Activated CD4-positive, alpha-beta memory T cell treated with anti-CD3 and anti-CD28 coated beads for 36 hours (primary cell): ENCODE measurements around the gene ZC3H10. TPM values are rescaled to one million over a fixed set of nuclear protein-coding genes. Genes with fewer than 3 reads are reported as not detected.
A peak's percentile ranks its signal among the peaks of the same experiment; 100 is the strongest.

ENCODE experiments used
- CTCF ChIA-PET: fragments of 350-600 bp; sonication (Branson Sonifier 250); formaldehyde crosslinking; loops from one replicate; lab custom pipeline; 2021; ENCODE audit warnings: antibody characterized with exemption, inconsistent platforms; lab: Charles Lee
- POLR2A ChIA-PET: fragments of 350-600 bp; sonication (Branson Sonifier 250); formaldehyde crosslinking; loops from one replicate; lab custom pipeline; 2021; ENCODE audit warnings: antibody characterized with exemption; lab: Charles Lee
- DNase-seq: peaks from one replicate; pipeline ENCODE4 v3.0.0-alpha.2; 2020
- H3K27ac Mint-ChIP-seq: one replicate; pipeline ENCODE4 v1.8.0; 2021; ENCODE audit warnings: mixed read lengths
- H3K27me3 Mint-ChIP-seq: one replicate; pipeline ENCODE4 v1.8.0; 2021; ENCODE audit warnings: mixed read lengths
- H3K36me3 Mint-ChIP-seq: one replicate; pipeline ENCODE4 v1.8.0; 2021; ENCODE audit warnings: mixed read lengths
- H3K4me1 Mint-ChIP-seq: one replicate; pipeline ENCODE4 v1.8.0; 2021; ENCODE audit warnings: low read depth, mixed read lengths
- H3K4me3 Mint-ChIP-seq: one replicate; pipeline ENCODE4 v1.8.0; 2021; ENCODE audit warnings: mild to moderate bottlenecking, mixed read lengths
- H3K9me3 Mint-ChIP-seq: one replicate; pipeline ENCODE4 v1.8.0; 2021; ENCODE audit warnings: mixed read lengths
- intact Hi-C: fragments of 100-400 bp; cut with micrococcal nuclease; formaldehyde crosslinking; loops from one replicate; pipeline ENCODE4 v1.15.1; 2023
- total RNA-seq, 2 experiments: library from RNA; stranded (reverse); gene quantifications; one replicate each; pipeline ENCODE4 v1.2.3, GENCODE V29; 2021

ZC3H10 gene
- total RNA-seq, 2 experiments from 2014 or later = 5.1 to 7.2 TPM

DNA sequence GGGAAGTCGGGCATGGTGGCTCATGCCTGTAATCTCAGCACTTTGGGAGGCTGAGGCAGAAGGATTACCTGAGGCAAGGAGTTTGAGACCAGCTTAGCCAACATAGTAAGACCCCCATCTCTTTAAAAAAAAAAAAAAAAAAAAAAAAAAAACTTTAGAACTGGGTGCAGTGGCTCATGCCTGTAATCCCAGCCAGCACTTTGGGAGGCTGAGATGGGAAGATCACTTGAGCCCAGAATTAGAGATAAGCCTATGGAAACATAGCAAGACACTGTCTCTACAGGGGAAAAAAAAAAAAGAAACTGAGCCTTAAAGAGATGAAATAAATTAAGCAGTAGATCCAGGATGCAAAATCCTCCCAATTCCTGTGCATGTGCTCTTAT lies 15.4 kb upstream of the ZC3H10 start:
- Mint-ChIP-seq H3K27me3 (no peaks in the 10 kb centered on the region), H3K4me3 (peak overlapping the region; percentile 100), H3K4me1 (peaks cover 34% of the 10 kb centered on the region), H3K27ac (peak overlapping the region; percentile 97), H3K36me3 (peaks cover 32% of the 10 kb centered on the region), H3K9me3 (no peaks in the 10 kb centered on the region)
- ChIA-PET CTCF (interaction anchor here (0.7 to 4.9 kb wide), 8 partner anchors 15 to 106 kb away, joined by 3 to 60 read pairs (median 14); partner anchors contain the start of genes ERBB3, ESYT1, RPL41 and SMARCC2), POLR2A (interaction anchor here (1.1 to 6.1 kb wide), 8 partner anchors 10 to 129 kb away, joined by 3 to 101 read pairs (median 10); partner anchors contain the start of genes ERBB3, RAB5B, RPL41 and ZC3H10)
- no peak for DNase-seq
- intact Hi-C loops = loop anchor here (5.0 to 10.0 kb wide), 3 partner anchors 105 to 1118 kb away; partner anchors contain the start of genes ORMDL2, SARNP, SUOX and TESPA1

DNA sequence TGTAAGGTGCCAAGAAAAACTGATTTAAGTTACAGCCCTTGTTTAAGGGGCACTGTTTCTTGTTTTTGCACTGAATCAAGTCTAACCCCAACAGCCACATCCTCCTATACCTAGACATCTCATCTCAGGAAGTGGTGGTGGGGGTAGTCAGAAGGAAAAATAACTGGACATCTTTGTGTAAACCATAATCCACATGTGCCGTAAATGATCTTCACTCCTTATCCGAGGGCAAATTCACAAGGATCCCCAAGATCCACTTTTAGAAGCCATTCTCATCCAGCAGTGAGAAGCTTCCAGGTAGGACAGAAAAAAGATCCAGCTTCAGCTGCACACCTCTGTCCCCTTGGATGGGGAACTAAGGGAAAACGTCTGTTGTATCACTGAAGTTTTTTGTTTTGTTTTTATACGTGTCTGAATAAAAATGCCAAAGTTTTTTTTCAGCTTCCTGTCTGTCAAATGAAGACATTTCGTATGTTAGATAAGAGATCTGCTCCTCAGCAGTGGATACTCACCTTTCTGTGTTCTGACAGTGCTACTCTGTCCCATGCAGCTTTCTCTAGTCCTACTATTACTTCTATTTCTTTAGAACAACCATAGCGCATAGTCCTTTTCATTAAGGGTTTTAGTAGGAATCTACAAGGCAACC lies 14.9 kb upstream of the ZC3H10 start:
- intact Hi-C loops = loop anchor here (5.0 to 10.0 kb wide), 3 partner anchors 106 to 1118 kb away; partner anchors contain the start of genes ORMDL2, SARNP, SUOX and TESPA1
- Mint-ChIP-seq H3K9me3 (no peaks in the 10 kb centered on the region), H3K27ac (peak overlapping the region; percentile 97), H3K4me3 (peak overlapping the region; percentile 100), H3K36me3 (peaks cover 37% of the 10 kb centered on the region), H3K4me1 (peaks cover 34% of the 10 kb centered on the region), H3K27me3 (no peaks in the 10 kb centered on the region)
- ChIA-PET POLR2A (interaction anchor here (0.9 to 6.1 kb wide), 15 partner anchors 10 to 365 kb away, joined by 3 to 101 read pairs (median 5); partner anchors contain the start of genes CNPY2, ERBB3, MYL6 and ORMDL2), CTCF (interaction anchor here (0.7 to 4.9 kb wide), 12 partner anchors 14 to 531 kb away, joined by 3 to 60 read pairs (median 6); partner anchors contain the start of genes DGKA, ERBB3, ESYT1 and RNF41)
- DNase-seq = peak; percentile 19

DNA sequence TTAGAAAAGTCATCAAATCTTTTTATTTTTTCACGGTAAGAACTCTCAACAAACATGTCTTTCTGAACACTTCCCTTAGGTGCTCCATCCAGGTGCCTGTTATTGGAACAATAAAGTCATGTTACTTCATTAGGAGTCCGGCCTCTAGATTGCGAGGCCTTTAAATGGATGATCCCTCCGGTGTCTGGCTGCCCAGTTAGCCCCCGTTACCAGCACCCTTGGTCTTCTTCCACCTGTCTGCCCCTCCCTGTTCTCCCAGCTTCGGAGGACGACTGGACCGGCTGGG lies 14.3 kb upstream of the ZC3H10 start:
- Mint-ChIP-seq H3K9me3 (no peaks in the 10 kb centered on the region), H3K4me3 (peak overlapping the region; percentile 100), H3K27ac (peak overlapping the region; percentile 97), H3K36me3 (peaks cover 43% of the 10 kb centered on the region), H3K27me3 (no peaks in the 10 kb centered on the region), H3K4me1 (peaks cover 34% of the 10 kb centered on the region)
- ChIA-PET POLR2A (interaction anchor here (0.7 to 6.1 kb wide), 18 partner anchors 9 to 365 kb away, joined by 3 to 101 read pairs (median 5); partner anchors contain the start of genes CNPY2, DNAJC14, ERBB3 and MYL6), CTCF (interaction anchor here (0.8 to 4.9 kb wide), 15 partner anchors 14 to 533 kb away, joined by 3 to 60 read pairs (median 7); partner anchors contain the start of genes DGKA, ERBB3, ESYT1 and MYL6B)
- intact Hi-C loops = loop anchor here (1.0 to 10.0 kb wide), 11 partner anchors 13 to 1119 kb away; partner anchors contain the start of genes DGKA, ESYT1, MYL6B and ORMDL2
- DNase-seq = no peak

DNA sequence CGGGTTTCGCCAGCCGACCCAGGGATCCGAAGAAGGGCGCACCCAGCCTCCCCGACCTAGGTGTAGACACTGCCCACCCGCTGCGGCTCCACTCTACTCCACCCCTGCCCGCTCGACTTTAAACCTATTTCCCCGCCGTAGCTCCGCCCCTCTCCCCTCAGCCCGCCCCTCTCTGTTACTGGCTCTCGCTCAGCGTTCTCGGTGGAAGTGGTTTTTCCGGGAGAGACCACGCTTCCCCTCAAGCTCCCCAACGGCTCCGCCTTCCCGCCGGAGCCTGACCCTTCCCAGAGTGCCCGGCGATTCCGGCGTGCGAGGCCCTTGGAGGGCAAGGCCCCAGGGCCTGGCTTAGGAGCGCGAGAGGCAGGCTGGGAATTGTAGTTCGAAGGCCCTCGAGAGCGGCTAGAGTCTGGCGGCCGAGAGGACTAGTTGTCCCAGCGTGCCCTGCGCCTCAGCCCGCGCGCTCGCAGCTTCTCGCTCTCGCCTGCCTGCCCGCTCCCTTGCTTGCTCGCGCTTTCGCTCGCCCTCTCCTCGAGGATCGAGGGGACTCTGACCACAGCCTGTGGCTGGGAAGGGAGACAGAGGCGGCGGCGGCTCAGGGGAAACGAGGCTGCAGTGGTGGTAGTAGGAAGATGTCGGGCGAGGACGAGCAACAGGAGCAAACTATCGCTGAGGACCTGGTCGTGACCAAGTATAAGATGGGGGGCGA lies 13.8 kb upstream of the ZC3H10 start, which contains the start of gene PA2G4:
Gene PA2G4, plus strand, starts transcription at position 451 of the 706 bp plus-strand sequence. Its CDS starts 179 bp downstream, at position 630.
- no peaks in the 10 kb centered on the region for H3K9me3 Mint-ChIP-seq
- CTCF ChIA-PET = interaction anchor here (0.7 to 4.9 kb wide), 21 partner anchors 13 to 585 kb away, joined by 3 to 60 read pairs (median 6); partner anchors contain the start of genes DGKA, ERBB3, ESYT1 and MYL6B
- intact Hi-C loops = loop anchor here (1.0 to 10.0 kb wide), 11 partner anchors 12 to 1119 kb away; partner anchors contain the start of genes DGKA, ESYT1, MYL6B and ORMDL2
- DNase-seq = peak; percentile 99
- H3K4me1 Mint-ChIP-seq = peaks cover 34% of the 10 kb centered on the region
- H3K4me3 Mint-ChIP-seq = peak within 1 kb of the TSS; percentile 100
- H3K27me3 Mint-ChIP-seq = no peaks in the 10 kb centered on the region
- peaks cover 46% of the 10 kb centered on the region for H3K36me3 Mint-ChIP-seq
- H3K27ac Mint-ChIP-seq = peak within 1 kb of the TSS; percentile 97
- POLR2A ChIA-PET = interaction anchor here (0.7 to 6.1 kb wide), 22 partner anchors 9 to 366 kb away, joined by 3 to 101 read pairs (median 5); partner anchors contain the start of genes CNPY2, DNAJC14, ERBB3 and ESYT1

DNA sequence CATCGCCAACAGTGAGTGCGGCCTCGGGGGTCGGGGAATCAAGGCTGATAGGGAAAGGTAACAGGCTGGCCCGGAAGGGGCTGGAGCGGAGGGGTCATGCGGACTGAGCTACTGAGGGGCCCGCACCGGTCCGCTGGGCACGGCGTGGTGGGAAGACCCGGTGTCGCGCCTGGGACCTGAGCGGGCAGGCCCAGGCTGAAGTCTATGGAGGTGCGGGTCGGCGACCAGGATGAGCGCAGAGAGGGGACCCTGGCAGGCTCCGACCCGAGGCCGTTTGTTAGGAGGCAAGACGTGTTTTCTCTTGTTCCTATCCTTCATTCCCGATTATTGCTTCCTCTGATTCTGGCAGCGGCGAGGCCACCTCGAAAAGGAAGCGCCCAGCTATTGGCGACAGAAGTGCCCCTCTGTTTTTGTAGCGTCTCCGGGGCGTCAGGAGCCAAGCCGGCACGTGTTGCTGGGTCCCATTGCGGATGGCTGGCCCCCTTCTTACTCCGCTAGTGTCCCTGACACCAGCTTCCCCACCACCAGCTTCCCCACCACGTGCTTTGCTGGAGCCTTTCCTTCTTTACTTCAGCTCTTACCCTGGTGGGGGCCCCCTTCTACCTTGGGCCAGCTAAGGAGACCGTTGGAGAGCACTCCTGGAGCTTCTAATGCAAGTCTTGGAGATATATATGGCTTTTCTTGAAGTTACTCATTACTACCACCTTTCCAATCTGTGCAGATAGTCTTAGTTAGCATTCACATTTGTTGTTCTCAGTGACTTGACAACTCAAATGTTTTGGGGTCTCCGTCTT lies 13.1 kb upstream of the ZC3H10 start:
- Mint-ChIP-seq H3K4me1 (peaks cover 34% of the 10 kb centered on the region), H3K27ac (peak overlapping the region; percentile 97), H3K9me3 (no peaks in the 10 kb centered on the region), H3K4me3 (peak overlapping the region; percentile 100), H3K36me3 (peaks cover 52% of the 10 kb centered on the region), H3K27me3 (no peaks in the 10 kb centered on the region)
- ChIA-PET POLR2A (interaction anchor here (0.8 to 6.1 kb wide), 15 partner anchors 13 to 367 kb away, joined by 3 to 101 read pairs (median 6); partner anchors contain the start of genes DNAJC14, ERBB3, ESYT1 and MYL6), CTCF (interaction anchor here (0.6 to 4.9 kb wide), 19 partner anchors 9 to 584 kb away, joined by 3 to 60 read pairs (median 4); partner anchors contain the start of genes ERBB3, MYL6B, RNF41 and RPL41)
- intact Hi-C loops = loop anchor here (1.0 to 10.0 kb wide), 11 partner anchors 11 to 1120 kb away; partner anchors contain the start of genes DGKA, ESYT1, MYL6B and ORMDL2
- peak; percentile 42 for DNase-seq

DNA sequence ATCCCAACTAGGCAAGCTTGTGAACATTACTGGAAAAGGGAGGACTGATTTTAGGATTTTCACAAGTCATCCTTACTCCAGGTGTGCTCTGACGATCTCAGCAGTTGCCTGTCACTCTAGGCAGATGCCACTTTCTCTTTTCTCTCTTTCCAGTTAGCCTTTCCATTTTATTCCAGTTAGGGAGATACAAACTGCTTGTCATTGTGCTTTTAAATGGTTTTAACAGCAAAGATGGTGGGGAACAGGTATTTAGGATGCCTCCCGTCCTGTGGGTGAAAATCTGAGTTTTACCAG lies 12.5 kb upstream of the ZC3H10 start:
- H3K27ac Mint-ChIP-seq = peak overlapping the region; percentile 97
- peak overlapping the region; percentile 100 for H3K4me3 Mint-ChIP-seq
- ChIA-PET POLR2A (interaction anchor here (1.3 to 6.1 kb wide), 6 partner anchors 12 to 276 kb away, joined by 4 to 101 read pairs (median 10); partner anchors contain the start of genes DNAJC14, ERBB3, RAB5B and RPL41), CTCF (interaction anchor here (0.6 to 4.9 kb wide), 9 partner anchors 8 to 345 kb away, joined by 3 to 60 read pairs (median 4); partner anchors contain the start of genes RPL41, SUOX and ZC3H10)
- no peak for DNase-seq
- H3K36me3 Mint-ChIP-seq = peaks cover 58% of the 10 kb centered on the region
- H3K4me1 Mint-ChIP-seq = peaks cover 34% of the 10 kb centered on the region
- no peaks in the 10 kb centered on the region for H3K9me3 Mint-ChIP-seq
- intact Hi-C loops = loop anchor here (2.0 to 10.0 kb wide), 2 partner anchors 175 to 1121 kb away; partner anchors contain the start of genes DGKA and TESPA1
- H3K27me3 Mint-ChIP-seq = no peaks in the 10 kb centered on the region

DNA sequence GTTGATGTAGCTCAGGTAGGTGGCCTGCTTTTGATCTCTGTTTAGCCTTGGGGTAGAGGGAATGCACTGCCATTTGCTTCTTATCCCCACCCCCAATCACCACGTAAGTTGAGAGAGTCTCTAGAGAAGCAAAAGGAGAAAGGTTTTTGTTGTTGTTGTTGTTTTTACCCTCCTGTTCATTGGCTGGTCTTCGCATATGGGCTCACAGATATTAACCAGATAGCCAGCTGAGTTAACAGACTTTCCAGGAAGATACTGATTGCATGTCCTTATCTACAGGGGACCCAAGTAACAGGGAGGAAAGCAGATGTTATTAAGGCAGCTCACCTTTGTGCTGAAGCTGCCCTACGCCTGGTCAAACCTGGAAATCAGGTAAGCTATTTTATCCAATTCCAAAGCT lies 10.8 kb upstream of the ZC3H10 start:
- intact Hi-C loops = loop anchor here (10.0 kb wide), 1 partner anchor 1122 kb away; the partner anchor contains the start of gene TESPA1
- ChIA-PET POLR2A (interaction anchor here (0.8 to 6.1 kb wide), 4 partner anchors 10 to 179 kb away, joined by 3 to 101 read pairs (median 4); partner anchors contain the start of genes RPL41 and ZC3H10), CTCF (interaction anchor here (1.1 to 1.9 kb wide), 3 partner anchors 11 to 111 kb away, joined by 4 to 8 read pairs (median 4); partner anchors contain the start of gene ZC3H10)
- Mint-ChIP-seq H3K27ac (peak overlapping the region; percentile 53), H3K36me3 (peaks cover 70% of the 10 kb centered on the region), H3K4me3 (no peak overlapping the region), H3K9me3 (no peaks in the 10 kb centered on the region), H3K4me1 (peaks cover 29% of the 10 kb centered on the region), H3K27me3 (no peaks in the 10 kb centered on the region)
- no peak for DNase-seq

DNA sequence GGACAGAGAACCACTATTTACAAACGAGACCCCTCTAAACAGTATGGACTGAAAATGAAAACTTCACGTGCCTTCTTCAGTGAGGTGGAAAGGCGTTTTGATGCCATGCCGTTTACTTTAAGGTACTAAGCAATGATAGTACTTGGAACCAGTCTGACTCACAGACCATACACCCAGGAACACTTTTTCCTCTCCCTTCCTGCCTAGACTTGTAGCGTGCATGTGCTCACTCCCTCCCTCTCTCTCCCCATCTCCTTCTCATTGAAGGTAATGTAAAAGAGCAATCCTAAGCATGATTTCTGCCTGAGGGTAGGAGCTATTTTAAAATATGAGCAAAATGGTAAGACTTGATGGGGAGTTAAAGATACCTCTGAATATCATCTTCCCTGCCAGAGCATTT lies 7.5 kb upstream of the ZC3H10 start:
- no peak for DNase-seq
- Mint-ChIP-seq H3K36me3 (peaks cover 77% of the 10 kb centered on the region), H3K4me1 (peaks cover 18% of the 10 kb centered on the region), H3K27ac (peak overlapping the region; percentile 21), H3K9me3 (no peaks in the 10 kb centered on the region), H3K4me3 (no peak overlapping the region), H3K27me3 (no peaks in the 10 kb centered on the region)
- intact Hi-C loops = no loop called here
- CTCF ChIA-PET = interaction anchor here (0.9 kb wide), 1 partner anchor 16 kb away, joined by 3 read pairs; no protein-coding TSS in a partner anchor
- POLR2A ChIA-PET = interaction anchor here (0.6 kb wide), 1 partner anchor 116 kb away, joined by 4 read pairs; no protein-coding TSS in a partner anchor

DNA sequence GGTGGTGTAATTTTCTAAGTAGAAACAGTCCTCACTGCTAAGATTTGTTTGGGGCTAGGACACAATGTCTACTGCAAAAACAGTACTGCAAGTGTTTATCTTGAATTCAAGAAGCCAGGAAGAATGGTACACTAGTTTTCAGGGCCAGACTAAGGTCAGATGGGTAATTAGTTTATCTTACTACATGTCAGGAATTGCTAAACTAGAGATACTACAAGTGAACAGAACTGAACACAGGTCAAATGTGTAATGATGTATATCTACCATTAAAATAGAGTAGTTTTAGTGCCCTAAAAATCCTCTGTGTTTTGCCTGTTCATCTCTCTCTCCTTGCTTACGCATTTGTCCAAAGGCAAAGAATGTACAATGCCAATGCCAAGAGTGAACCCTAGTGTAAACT lies 4.0 kb upstream of the ZC3H10 start:
- Mint-ChIP-seq H3K27ac (peak overlapping the region; percentile 65), H3K4me1 (peaks cover 16% of the 10 kb centered on the region), H3K4me3 (no peak overlapping the region), H3K27me3 (no peaks in the 10 kb centered on the region), H3K36me3 (peaks cover 64% of the 10 kb centered on the region), H3K9me3 (no peaks in the 10 kb centered on the region)
- intact Hi-C loops = no loop called here
- no peak for DNase-seq
- ChIA-PET POLR2A (interaction anchor here (6.7 kb wide), 1 partner anchor 8 kb away, joined by 101 read pairs; the partner anchor contains the start of gene PA2G4), CTCF (interaction anchor here (1.0 kb wide), 1 partner anchor 9 kb away, joined by 3 read pairs; no protein-coding TSS in a partner anchor)

DNA sequence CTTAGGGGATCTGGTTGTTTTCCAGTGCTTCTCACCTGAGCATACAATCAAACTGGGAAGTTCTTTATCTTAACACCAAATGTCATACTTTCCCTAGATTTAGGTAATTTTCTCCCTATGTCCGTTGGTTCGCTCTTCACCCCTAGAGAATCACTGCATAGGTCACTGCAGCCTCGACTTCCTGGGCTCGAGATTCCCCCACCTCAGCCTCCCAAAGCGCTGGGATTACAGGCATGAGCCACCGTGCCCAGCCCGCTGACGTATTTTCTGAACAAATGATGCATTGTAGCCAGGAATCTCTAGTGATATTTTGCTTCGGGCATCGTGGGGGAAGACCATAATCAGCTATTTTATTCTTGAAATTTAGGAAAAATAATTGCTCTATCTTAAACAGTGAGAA lies 2.7 kb upstream of the ZC3H10 start:
- Mint-ChIP-seq H3K4me3 (peak overlapping the region; percentile 99), H3K9me3 (no peaks in the 10 kb centered on the region), H3K27ac (peak overlapping the region; percentile 100), H3K36me3 (peaks cover 53% of the 10 kb centered on the region), H3K4me1 (peaks cover 29% of the 10 kb centered on the region), H3K27me3 (no peaks in the 10 kb centered on the region)
- CTCF ChIA-PET = interaction anchor here (0.6 to 6.9 kb wide), 7 partner anchors 12 to 354 kb away, joined by 3 to 168 read pairs (median 3); partner anchors contain the start of genes COQ10A, ESYT1, MYL6B and PA2G4
- intact Hi-C loops = loop anchor here (5.0 kb wide), 4 partner anchors 202 to 517 kb away; partner anchors contain the start of genes BAZ2A, CNPY2, ORMDL2 and SARNP
- DNase-seq = no peak
- POLR2A ChIA-PET = interaction anchor here (1.0 to 6.7 kb wide), 4 partner anchors 9 to 334 kb away, joined by 3 to 101 read pairs (median 4); partner anchors contain the start of genes IL23A, PA2G4 and TIMELESS
